Measurements from ENCODE around the gene NRG4. TPM values are rescaled to one million over a fixed set of nuclear protein-coding genes. Genes with fewer than 3 reads are reported as not detected.
A peak's percentile ranks its signal among the peaks of the same experiment; 100 is the strongest.
"Not testable (repeated sequence)": the region's sequence is repeated elsewhere in the genome, so short reads cannot be mapped to it uniquely, and the experiment has no call there.

NRG4 gene
- total RNA-seq, 4 donors from 2014 or later = 0.12 to 0.13 TPM; not detected in 2

GRCh38 chr15:75923756-75924155, 88.5 kb downstream of the NRG4 start:
- H3K36me3 ChIP-seq = peaks cover 0 to 34% of the 10 kb centered on the region in 2 donors
- no peaks in the 10 kb centered on the region for H3K9me3 ChIP-seq
- H3K27ac ChIP-seq = no peak overlapping the region
- H3K4me1 ChIP-seq = peaks cover 0 to 21% (median 8%) of the 10 kb centered on the region in 3 donors
- 94 to 98% methylated on average over 4 of the region's 4 CpGs for WGBS, 2 donors (ENCODE audit: low coverage in 1 of 2)
- H3K27me3 ChIP-seq = no peaks in the 10 kb centered on the region
- no peak for ATAC-seq
- TF ChIP-seq EP300 (IDR thresholded peaks at IDR 0.05) (no peak), POLR2A (IDR thresholded peaks at IDR 0.05) (no peak), CTCF (IDR thresholded peaks at IDR 0.05) (no peak), POLR2AphosphoS5 (IDR thresholded peaks at IDR 0.05) (no peak)
- no peak overlapping the region for H3K4me3 ChIP-seq

- ATAC-seq = peak; percentile 76
- peaks cover 0 to 42% of the 10 kb centered on the region in 2 donors for H3K36me3 ChIP-seq
- TF ChIP-seq CTCF (IDR thresholded peaks at IDR 0.05) = peak in 3 of 4 experiments; percentile 5 to 32 (median 7)
- TF ChIP-seq POLR2AphosphoS5 (IDR thresholded peaks at IDR 0.05) = no peak
- no peak overlapping the region for H3K27ac ChIP-seq
- peaks cover 0 to 21% (median 8%) of the 10 kb centered on the region in 3 donors for H3K4me1 ChIP-seq
- no peaks in the 10 kb centered on the region for H3K9me3 ChIP-seq
- no peak overlapping the region for H3K4me3 ChIP-seq
- H3K27me3 ChIP-seq = no peaks in the 10 kb centered on the region
- 64 to 77% methylated on average over 8 to 9 of the region's 9 CpGs for WGBS, 2 donors (ENCODE audit: low coverage in 1 of 2)
Observed at GRCh38 chr15:75921732-75922703, 90.2 kb downstream of the NRG4 start.

GRCh38 chr15:75920079-75920478, 92.1 kb downstream of the NRG4 start:
- peaks cover 0 to 48% of the 10 kb centered on the region in 2 donors for H3K36me3 ChIP-seq
- H3K27me3 ChIP-seq = no peaks in the 10 kb centered on the region
- H3K4me3 ChIP-seq = no peak overlapping the region
- peaks cover 0 to 16% (median 8%) of the 10 kb centered on the region in 3 donors for H3K4me1 ChIP-seq
- 100% methylated on average over 1 of the region's 1 CpG for WGBS, 2 donors (ENCODE audit: low coverage in 1 of 2)
- H3K9me3 ChIP-seq = no peaks in the 10 kb centered on the region
- TF ChIP-seq POLR2AphosphoS5 (IDR thresholded peaks at IDR 0.05) (no peak), POLR2A (IDR thresholded peaks at IDR 0.05) (no peak), EP300 (IDR thresholded peaks at IDR 0.05) (no peak), CTCF (IDR thresholded peaks at IDR 0.05) (no peak)
- ATAC-seq = no peak
- no peak overlapping the region for H3K27ac ChIP-seq

GRCh38 chr15:75918135-75918534, 94.1 kb downstream of the NRG4 start:
- no peak for TF ChIP-seq POLR2AphosphoS5 (IDR thresholded peaks at IDR 0.05)
- TF ChIP-seq EP300 (IDR thresholded peaks at IDR 0.05) = no peak
- no peak for ATAC-seq
- no peak overlapping the region for H3K27ac ChIP-seq
- peaks cover 0 to 14% (median 8%) of the 10 kb centered on the region in 3 donors for H3K4me1 ChIP-seq
- H3K9me3 ChIP-seq = no peaks in the 10 kb centered on the region
- H3K27me3 ChIP-seq = no peaks in the 10 kb centered on the region
- no peak overlapping the region for H3K4me3 ChIP-seq
- peaks cover 0 to 62% of the 10 kb centered on the region in 2 donors for H3K36me3 ChIP-seq
- WGBS, 2 donors (ENCODE audit: low coverage in 1 of 2) = 100% methylated on average over 1 of the region's 1 CpG

- Histone ChIP-seq H3K9me3 (no peaks in the 10 kb centered on the region), H3K4me3 (no peak overlapping the region), H3K27me3 (no peaks in the 10 kb centered on the region), H3K36me3 (peaks cover 0 to 71% of the 10 kb centered on the region in 2 donors), H3K4me1 (peaks cover 0 to 3% (median under 1%) of the 10 kb centered on the region in 3 donors), H3K27ac (no peak overlapping the region)
- TF ChIP-seq EP300 (IDR thresholded peaks at IDR 0.05) (no peak), CTCF (IDR thresholded peaks at IDR 0.05) (no peak), POLR2AphosphoS5 (IDR thresholded peaks at IDR 0.05) (no peak), POLR2A (IDR thresholded peaks at IDR 0.05) (no peak)
- WGBS, 2 donors (ENCODE audit: low coverage in 1 of 2) = 93 to 94% methylated on average over 1 of the region's 1 CpG
- no peak for ATAC-seq
Observed at GRCh38 chr15:75916978-75917377, 95.2 kb downstream of the NRG4 start.

GRCh38 chr15:75910355-75910754, 101.9 kb downstream of the NRG4 start:
- not testable (repeated sequence) for H3K4me3 ChIP-seq, H3K9me3 ChIP-seq, H3K27ac ChIP-seq, H3K27me3 ChIP-seq, ATAC-seq
- Histone ChIP-seq H3K4me1 (peaks cover 0 to 17% (median 4%) of the 10 kb centered on the region in 3 donors), H3K36me3 (peaks cover 0 to 47% of the 10 kb centered on the region in 2 donors)
- WGBS, 2 donors (ENCODE audit: low coverage in 1 of 2) = 96 to 100% methylated on average over 2 to 3 of the region's 3 CpGs

Data from gastroesophageal sphincter (tissue), 4 donors.